Measurements from ENCODE around the gene TCERG1L. TPM values are rescaled to one million over a fixed set of nuclear protein-coding genes. Genes with fewer than 3 reads are reported as not detected.

TCERG1L gene
- polyA plus RNA-seq, 3 donors = not detected

- DNase-seq = no peak
- Histone ChIP-seq H3K9me3 (replicated peaks in 1 of 2; ENCODE audit: control insufficient read depth in 1 of 2, insufficient read depth in 1 of 2, low read length in 2 of 2) (peaks cover 11 to 33% of the 10 kb centered on the region in 2 donors), H3K9ac (ENCODE audit: insufficient read depth, low read length, poor library complexity, severe bottlenecking) (no peak overlapping the region), H3K4me2 (replicated peaks; ENCODE audit: extremely low read depth, low read length, poor library complexity, severe bottlenecking) (no peak overlapping the region), H3K27me3 (ENCODE audit: control insufficient read depth in 2 of 2, insufficient read depth in 2 of 2, low read length in 2 of 2) (no peaks in the 10 kb centered on the region), H2AFZ (ENCODE audit: insufficient read depth, low read depth, low read length, poor library complexity, severe bottlenecking) (no peak overlapping the region), H3K36me3 (replicated peaks in 1 of 2; ENCODE audit: control insufficient read depth in 1 of 2, insufficient read depth in 2 of 2, low read length in 2 of 2) (no peaks in the 10 kb centered on the region), H3K4me3 (replicated peaks in 1 of 3; ENCODE audit: low read depth in 2 of 3, low read length in 3 of 3) (no peak overlapping the region), H3K79me2 (ENCODE audit: insufficient read depth, low read length) (no peaks in the 10 kb centered on the region), H3K4me1 (ENCODE audit: control insufficient read depth in 1 of 2, insufficient read depth in 2 of 2, low read length in 2 of 2) (no peaks in the 10 kb centered on the region), H3K27ac (ENCODE audit: low read depth in 1 of 2, low read length in 2 of 2) (no peak overlapping the region), H4K20me1 (ENCODE audit: insufficient read depth, low read length) (no peaks in the 10 kb centered on the region)
- intact Hi-C loops (cut with micrococcal nuclease) = no loop called here
- TF ChIP-seq CTCF (IDR thresholded peaks at IDR 0.05) = no peak
- H3K4me3 Mint-ChIP-seq = no peak overlapping the region
- WGBS (ENCODE audit: insufficient coverage) = 88% methylated on average over 11 of the region's 14 CpGs
- peaks cover 4 to 27% (median 15%) of the 10 kb centered on the region in 7 donors for H3K9me3 Mint-ChIP-seq
- no peak overlapping the region for H3K27ac Mint-ChIP-seq
- H3K27me3 Mint-ChIP-seq (ENCODE audit: low read depth in 3 of 3) = peaks cover 0 to 11% (median 3%) of the 10 kb centered on the region in 3 donors
- no peaks in the 10 kb centered on the region for H3K36me3 Mint-ChIP-seq
- no peaks in the 10 kb centered on the region for H3K4me1 Mint-ChIP-seq
Measured at GRCh38 chr10:131126321-131127137, 185.0 kb downstream of the TCERG1L start.

- H3K4me2 ChIP-seq (replicated peaks; ENCODE audit: extremely low read depth, low read length, poor library complexity, severe bottlenecking) = no peak overlapping the region
- Mint-ChIP-seq H3K36me3 (no peaks in the 10 kb centered on the region), H3K4me3 (no peak overlapping the region), H3K9me3 (peaks cover 4 to 32% (median 15%) of the 10 kb centered on the region in 7 donors), H3K4me1 (no peaks in the 10 kb centered on the region), H3K27me3 (ENCODE audit: low read depth in 3 of 3) (peaks cover 0 to 11% (median 3%) of the 10 kb centered on the region in 3 donors), H3K27ac (no peak overlapping the region)
- no peak for TF ChIP-seq CTCF (IDR thresholded peaks at IDR 0.05)
- H3K36me3 ChIP-seq (replicated peaks in 1 of 2; ENCODE audit: control insufficient read depth in 1 of 2, insufficient read depth in 2 of 2, low read length in 2 of 2) = no peaks in the 10 kb centered on the region
- no peaks in the 10 kb centered on the region for H3K4me1 ChIP-seq (ENCODE audit: control insufficient read depth in 1 of 2, insufficient read depth in 2 of 2, low read length in 2 of 2)
- no peak overlapping the region for H2AFZ ChIP-seq (ENCODE audit: insufficient read depth, low read depth, low read length, poor library complexity, severe bottlenecking)
- no peak overlapping the region for H3K27ac ChIP-seq (ENCODE audit: low read depth in 1 of 2, low read length in 2 of 2)
- 76% methylated on average over 10 of the region's 10 CpGs for WGBS (ENCODE audit: insufficient coverage)
- no peak overlapping the region for H3K9ac ChIP-seq (ENCODE audit: insufficient read depth, low read length, poor library complexity, severe bottlenecking)
- H3K27me3 ChIP-seq (ENCODE audit: control insufficient read depth in 2 of 2, insufficient read depth in 2 of 2, low read length in 2 of 2) = no peaks in the 10 kb centered on the region
- H3K9me3 ChIP-seq (replicated peaks in 1 of 2; ENCODE audit: control insufficient read depth in 1 of 2, insufficient read depth in 1 of 2, low read length in 2 of 2) = peaks cover 18 to 36% of the 10 kb centered on the region in 2 donors
- no peak for DNase-seq
- H3K79me2 ChIP-seq (ENCODE audit: insufficient read depth, low read length) = no peaks in the 10 kb centered on the region
- H3K4me3 ChIP-seq (replicated peaks in 1 of 3; ENCODE audit: low read depth in 2 of 3, low read length in 3 of 3) = no peak overlapping the region
- intact Hi-C loops (cut with micrococcal nuclease) = no loop called here
- no peaks in the 10 kb centered on the region for H4K20me1 ChIP-seq (ENCODE audit: insufficient read depth, low read length)
Measured at GRCh38 chr10:131125511-131126225, 185.9 kb downstream of the TCERG1L start.
